CD14-positive monocyte (primary cell): ENCODE measurements around the gene ANKRD30A. TPM values are rescaled to one million over a fixed set of nuclear protein-coding genes. Genes with fewer than 3 reads are reported as not detected.

Experiments used
- DNase-seq, 3 donors: peaks; one replicate each; pipeline ENCODE4 v3.0.0-alpha.2; 2011 to 2022
- H2AFZ ChIP-seq: 2 replicates; pipeline ENCODE4 v1.6.0; 2012; ENCODE audit warnings: mild to moderate bottlenecking, low read depth, low read length, inconsistent platforms; ENCODE audit not compliant: insufficient read depth, poor library complexity, severe bottlenecking
- H3K27ac ChIP-seq, 2 donors: 1 replicate in 1 of 2; 2 replicates in 1 of 2; pipeline ENCODE4 v1.5.1; 2012 to 2013; ENCODE audit warnings: low read length in 2 of 2, control low read depth in 1 of 2, inconsistent platforms in 1 of 2, low read depth in 1 of 2, mild to moderate bottlenecking in 1 of 2
- H3K27me3 ChIP-seq, 2 donors: one replicate each; pipeline versions ENCODE4 v1.6.0 to v1.6.1; 2011 to 2013; ENCODE audit warnings: low read length in 2 of 2; ENCODE audit not compliant: control insufficient read depth in 2 of 2, insufficient read depth in 2 of 2
- H3K36me3 ChIP-seq, 2 donors: replicated peaks in 1 of 2; 1 replicate in 1 of 2; 2 replicates in 1 of 2; pipeline versions ENCODE4 v1.5.1 to v1.6.1; 2012 to 2013; ENCODE audit warnings: low read length in 2 of 2, control low read depth in 1 of 2, inconsistent platforms in 1 of 2, mild to moderate bottlenecking in 1 of 2; ENCODE audit not compliant: insufficient read depth in 2 of 2, control insufficient read depth in 1 of 2
- H3K4me1 ChIP-seq, 2 donors: 1 replicate in 1 of 2; 2 replicates in 1 of 2; pipeline versions ENCODE4 v1.5.1 to v1.6.1; 2012 to 2013; ENCODE audit warnings: low read length in 2 of 2, control low read depth in 1 of 2, inconsistent platforms in 1 of 2, mild to moderate bottlenecking in 1 of 2, moderate library complexity in 1 of 2; ENCODE audit not compliant: insufficient read depth in 2 of 2, control insufficient read depth in 1 of 2
- H3K4me2 ChIP-seq: replicated peaks from 2 replicates; pipeline ENCODE3; 2012; ENCODE audit warnings: low read length, moderate library complexity, mild to moderate bottlenecking; ENCODE audit not compliant: poor library complexity, severe bottlenecking; ENCODE audit errors: extremely low read depth
- H3K4me3 ChIP-seq, 3 experiments: fragments of 200-600 bp in 1 of 3; sonication (generic) in 1 of 3; replicated peaks in 1 of 3; 1 replicate in 2 of 3; 2 replicates in 1 of 3; pipeline ENCODE4 v1.5.1; 2011 to 2013; ENCODE audit warnings: low read length in 3 of 3, mild to moderate bottlenecking in 3 of 3, control low read depth in 2 of 3, low read depth in 2 of 3, inconsistent platforms in 1 of 3, moderate library complexity in 1 of 3
- H3K79me2 ChIP-seq: 2 replicates; pipeline ENCODE4 v1.6.0; 2012; ENCODE audit warnings: mild to moderate bottlenecking, control low read depth, inconsistent platforms, low read length, moderate library complexity; ENCODE audit not compliant: insufficient read depth
- H3K9ac ChIP-seq: 2 replicates; pipeline ENCODE4 v1.6.0; 2017; ENCODE audit warnings: low read length, mild to moderate bottlenecking; ENCODE audit not compliant: insufficient read depth, poor library complexity, severe bottlenecking
- H3K9me3 ChIP-seq, 2 donors: replicated peaks in 1 of 2; 1 replicate in 1 of 2; 2 replicates in 1 of 2; pipeline versions ENCODE4 v1.5.1 to v1.6.1; 2012 to 2013; ENCODE audit warnings: low read length in 2 of 2, control low read depth in 1 of 2; ENCODE audit not compliant: control insufficient read depth in 1 of 2, insufficient read depth in 1 of 2
- H4K20me1 ChIP-seq: 2 replicates; pipeline ENCODE4 v1.6.0; 2012; ENCODE audit warnings: mild to moderate bottlenecking, low read length, control low read depth, moderate library complexity; ENCODE audit not compliant: insufficient read depth
- H3K27ac Mint-ChIP-seq, 7 donors: one replicate each; pipeline ENCODE4 v1.8.0; 2020; ENCODE audit warnings: mild to moderate bottlenecking in 7 of 7, mixed read lengths in 7 of 7, moderate library complexity in 6 of 7, inconsistent platforms in 2 of 7
- H3K27me3 Mint-ChIP-seq, 3 donors: one replicate each; pipeline ENCODE4 v1.8.0; 2021 to 2022; ENCODE audit warnings: low read depth in 3 of 3, mild to moderate bottlenecking in 3 of 3, mixed read lengths in 3 of 3, moderate library complexity in 3 of 3, inconsistent platforms in 1 of 3
- H3K36me3 Mint-ChIP-seq, 2 donors: one replicate each; pipeline ENCODE4 v1.8.0; 2020; ENCODE audit warnings: mixed read lengths in 2 of 2, inconsistent platforms in 1 of 2, mild to moderate bottlenecking in 1 of 2
- H3K4me1 Mint-ChIP-seq: one replicate; pipeline ENCODE4 v1.8.0; 2020; ENCODE audit warnings: mild to moderate bottlenecking, mixed read lengths
- H3K4me3 Mint-ChIP-seq, 2 donors: one replicate each; pipeline ENCODE4 v1.8.0; 2020; ENCODE audit warnings: mild to moderate bottlenecking in 2 of 2, mixed read lengths in 2 of 2, moderate library complexity in 1 of 2
- H3K9me3 Mint-ChIP-seq, 7 donors: one replicate each; pipeline ENCODE4 v1.8.0; 2020 to 2022; ENCODE audit warnings: mixed read lengths in 7 of 7, mild to moderate bottlenecking in 6 of 7, moderate library complexity in 6 of 7, inconsistent platforms in 2 of 7
- CTCF ChIP-seq: fragments of 200-600 bp; IDR thresholded peaks from one replicate; pipeline ENCODE4 v1.8.0; 2022; ENCODE audit warnings: antibody characterized with exemption, mild to moderate bottlenecking
- WGBS: methylation state at CpG from one replicate; pipeline ENCODE4 v1.1.5; 2013; ENCODE audit warnings: missing lambda C conversion rate; ENCODE audit not compliant: insufficient coverage; 5-methylcytosine and 5-hydroxymethylcytosine counted together
- intact Hi-C, 2 donors: fragments of 100-400 bp; cut with micrococcal nuclease; formaldehyde crosslinking; loops; one replicate each; pipeline versions ENCODE4 v1.15.0 to v1.15.1; 2023
- polyA plus RNA-seq, 3 donors: library from polyadenylated mRNA; depleted of rRNA in 1 of 3; unstranded in 2 of 3; stranded (reverse) in 1 of 3; fragments of 300-500 nt in 2 of 3; fragments of >200 nt in 1 of 3; fragmentation: Illumina TruSeq in 2 of 3; gene quantifications; 1 replicate in 2 of 3; 2 replicates in 1 of 3; pipeline ENCODE4 v1.2.3, GENCODE V29; 2012 to 2021

Gene ANKRD30A
- polyA plus RNA-seq, 3 donors = not detected

- 63% methylated on average over 1 of the region's 2 CpGs for WGBS
- Histone ChIP-seq H3K9me3 (peaks cover 31 to 69% of the 10 kb centered on the region in 2 donors), H3K79me2 (no peaks in the 10 kb centered on the region), H2AFZ (no peak overlapping the region), H3K9ac (no peak overlapping the region), H3K4me1 (no peaks in the 10 kb centered on the region), H3K27ac (no peak overlapping the region), H3K4me3 (no peak overlapping the region), H3K4me2 (no peak overlapping the region), H4K20me1 (no peaks in the 10 kb centered on the region), H3K36me3 (no peaks in the 10 kb centered on the region), H3K27me3 (no peaks in the 10 kb centered on the region)
- no peak for TF ChIP-seq CTCF
- intact Hi-C loops = no loop called here
- no peak for DNase-seq
- H3K4me1 Mint-ChIP-seq = no peaks in the 10 kb centered on the region
- H3K9me3 Mint-ChIP-seq = peaks cover 8 to 17% (median 14%) of the 10 kb centered on the region in 7 donors
- no peak overlapping the region for H3K27ac Mint-ChIP-seq
- no peaks in the 10 kb centered on the region for H3K36me3 Mint-ChIP-seq
- H3K27me3 Mint-ChIP-seq = peaks cover 0 to 2% (median 0%) of the 10 kb centered on the region in 3 donors
- H3K4me3 Mint-ChIP-seq = no peak overlapping the region
Measured at GRCh38 chr10:37301271-37301670, 175.9 kb downstream of the ANKRD30A start.

- Histone ChIP-seq H3K4me3 (no peak overlapping the region), H3K9me3 (peaks cover 35 to 78% of the 10 kb centered on the region in 2 donors), H3K36me3 (no peaks in the 10 kb centered on the region), H3K4me1 (no peaks in the 10 kb centered on the region), H3K79me2 (no peaks in the 10 kb centered on the region), H2AFZ (no peak overlapping the region), H3K27me3 (no peaks in the 10 kb centered on the region), H3K9ac (no peak overlapping the region), H3K27ac (no peak overlapping the region), H4K20me1 (no peaks in the 10 kb centered on the region), H3K4me2 (no peak overlapping the region)
- H3K4me3 Mint-ChIP-seq = no peak overlapping the region
- 86% methylated on average over 2 of the region's 2 CpGs for WGBS
- intact Hi-C loops = no loop called here
- no peak overlapping the region for H3K27ac Mint-ChIP-seq
- no peaks in the 10 kb centered on the region for H3K36me3 Mint-ChIP-seq
- no peaks in the 10 kb centered on the region for H3K4me1 Mint-ChIP-seq
- H3K27me3 Mint-ChIP-seq = peaks cover 0 to 2% (median 0%) of the 10 kb centered on the region in 3 donors
- TF ChIP-seq CTCF = no peak
- DNase-seq = no peak
- peaks cover 7 to 15% (median 13%) of the 10 kb centered on the region in 7 donors for H3K9me3 Mint-ChIP-seq
Measured at GRCh38 chr10:37304036-37304435, 178.6 kb downstream of the ANKRD30A start.
